Endothelial cell of umbilical vein (primary cell): ENCODE measurements around the gene HOXD10. TPM values are rescaled to one million over a fixed set of nuclear protein-coding genes. Genes with fewer than 3 reads are reported as not detected.

Source experiments
- BruUV-seq: library from RNA; stranded (reverse); fragments of 400-500 nt; replicated peaks from 2 replicates; lab custom pipeline; 2021; lab: Mats Ljungman, UMichigan
- CTCF ChIA-PET: fragments of 300-600, 350-600 bp; sonication (Branson Sonifier 250); formaldehyde crosslinking; loops from one replicate; lab custom pipeline; 2021; ENCODE audit warnings: antibody characterized with exemption, inconsistent platforms; lab: Charles Lee
- POLR2A ChIA-PET: fragments of 300-600, 350-600 bp; sonication (Branson Sonifier 250); formaldehyde crosslinking; loops from one replicate; lab custom pipeline; 2021; ENCODE audit warnings: antibody characterized with exemption, inconsistent platforms; lab: Charles Lee
- DNase-seq: peaks from one replicate; pipeline ENCODE4 v3.0.0-alpha.2; 2011; ENCODE audit warnings: low read depth, low spot score
- FAIRE-seq: peaks from 2 replicates; lab custom pipeline; 2011; peaks lifted over from hg19 to GRCh38; lab: Jason Lieb, UNC
- H2AFZ ChIP-seq: 2 replicates; pipeline ENCODE4 v1.6.0; 2012; ENCODE audit warnings: low read depth, low read length, control low read depth, inconsistent platforms
- H3K27ac ChIP-seq: 2 replicates; pipeline ENCODE4 v1.5.1; 2011; ENCODE audit warnings: low read depth, mild to moderate bottlenecking, control low read depth, low read length, moderate library complexity; ENCODE audit not compliant: insufficient read depth
- H3K27me3 ChIP-seq, 2 experiments: 2 replicates each; pipeline versions ENCODE4 v1.6.0 to v1.6.1; 2011; ENCODE audit warnings: low read length in 2 of 2, mixed read lengths in 1 of 2; ENCODE audit not compliant: control insufficient read depth in 2 of 2, insufficient read depth in 2 of 2
- H3K36me3 ChIP-seq, 2 experiments: 2 replicates in 1 of 2; 3 replicates in 1 of 2; pipeline ENCODE4 v1.5.1; 2011; ENCODE audit warnings: low read length in 2 of 2, mild to moderate bottlenecking in 1 of 2, moderate library complexity in 1 of 2; ENCODE audit not compliant: control insufficient read depth in 2 of 2, insufficient read depth in 2 of 2; ENCODE audit errors: extremely low read depth in 1 of 2
- H3K4me1 ChIP-seq: 3 replicates; pipeline ENCODE4 v1.5.1; 2011; ENCODE audit warnings: mild to moderate bottlenecking, low read length; ENCODE audit not compliant: control insufficient read depth, insufficient read depth; ENCODE audit errors: extremely low read depth
- H3K4me2 ChIP-seq: 2 replicates; pipeline ENCODE4 v1.6.1; 2011; ENCODE audit warnings: low read length, control low read depth, mixed read lengths; ENCODE audit not compliant: insufficient read depth
- H3K4me3 ChIP-seq, 3 experiments: fragments of 200-600 bp in 1 of 3; sonication (generic), shearing (Covaris generic) in 1 of 3; replicated peaks in 1 of 3; 2 replicates each; pipeline ENCODE4 v1.5.1; 2011 to 2016; ENCODE audit warnings: control low read depth in 3 of 3, low read length in 3 of 3, mild to moderate bottlenecking in 2 of 3, inconsistent platforms in 1 of 3, low read depth in 1 of 3, moderate library complexity in 1 of 3; ENCODE audit not compliant: insufficient read depth in 1 of 3
- H3K79me2 ChIP-seq: 2 replicates; pipeline ENCODE4 v1.6.0; 2012; ENCODE audit warnings: low read length, inconsistent platforms; ENCODE audit not compliant: control insufficient read depth, insufficient read depth
- H3K9ac ChIP-seq: replicated peaks from 2 replicates; pipeline ENCODE3; 2011; ENCODE audit warnings: low read length, control low read depth; ENCODE audit not compliant: insufficient read depth; ENCODE audit errors: extremely low read depth
- H3K9me1 ChIP-seq: replicated peaks from 3 replicates; pipeline ENCODE4 v1.6.0; 2011; ENCODE audit warnings: mild to moderate bottlenecking, low read length; ENCODE audit not compliant: control insufficient read depth, insufficient read depth; ENCODE audit errors: extremely low read depth
- H3K9me3 ChIP-seq: replicated peaks from 2 replicates; pipeline ENCODE4 v1.5.1; 2012; ENCODE audit warnings: low read length, inconsistent platforms; ENCODE audit not compliant: control insufficient read depth, insufficient read depth
- H4K20me1 ChIP-seq: replicated peaks from 2 replicates; pipeline ENCODE3; 2011; ENCODE audit warnings: mild to moderate bottlenecking, low read length; ENCODE audit not compliant: control insufficient read depth, insufficient read depth; ENCODE audit errors: extremely low read depth
- EZH2 ChIP-seq: IDR thresholded peaks from 2 replicates; pipeline ENCODE4 v1.6.1; 2012; ENCODE audit warnings: borderline replicate concordance, low read depth, mild to moderate bottlenecking, moderate library complexity, low read length, inconsistent platforms; ENCODE audit not compliant: severe bottlenecking
- FOS ChIP-seq: IDR thresholded peaks from 2 replicates; pipeline ENCODE4 v1.6.1; 2011; ENCODE audit warnings: mild to moderate bottlenecking, low read length, moderate library complexity, borderline replicate concordance; ENCODE audit not compliant: insufficient read depth
- GATA2 ChIP-seq: IDR thresholded peaks from 2 replicates; pipeline ENCODE4 v1.7.0; 2011; ENCODE audit warnings: low read depth, mild to moderate bottlenecking, moderate library complexity, mixed read lengths, low read length; ENCODE audit not compliant: insufficient read length, insufficient read depth
- JUN ChIP-seq: IDR thresholded peaks from 2 replicates; pipeline ENCODE4 v1.6.1; 2011; ENCODE audit warnings: borderline replicate concordance, low read depth; ENCODE audit not compliant: insufficient read length, insufficient read depth
- MAX ChIP-seq: IDR thresholded peaks from 2 replicates; pipeline ENCODE4 v1.6.1; 2011; ENCODE audit not compliant: insufficient read depth, insufficient read length
- MYC ChIP-seq: IDR thresholded peaks from one replicate; pipeline ENCODE4 v1.6.1; 2011; ENCODE audit warnings: mild to moderate bottlenecking, low read depth, low read length
- POLR2A ChIP-seq: IDR thresholded peaks from 2 replicates; pipeline ENCODE4 v1.6.1; 2012; ENCODE audit warnings: low read depth, mild to moderate bottlenecking, control low read depth, low read length
- POLR2AphosphoS5 ChIP-seq: IDR thresholded peaks from 2 replicates; pipeline ENCODE4 v1.6.1; 2012; ENCODE audit warnings: low read depth, mild to moderate bottlenecking, control low read depth, low read length, moderate library complexity; ENCODE audit not compliant: insufficient read depth
- dilution Hi-C: fragments of 300-500 bp; cut with MboI; formaldehyde crosslinking; loops from one replicate; pipeline ENCODE4 v1.15.0; 2019; ENCODE audit warnings: low sequenced_read_pairs; ENCODE audit not compliant: extremely low pct_ligation_motif_present
- intact Hi-C: fragments of 100-400 bp; cut with micrococcal nuclease; formaldehyde crosslinking; loops from one replicate; pipeline ENCODE4 v1.10.0; 2022
- polyA plus RNA-seq, 4 experiments: library from polyadenylated mRNA; depleted of rRNA in 3 of 4; stranded (reverse) in 3 of 4; unstranded in 1 of 4; fragments of >200 nt; gene quantifications; 2 replicates each; pipeline versions ENCODE4 v1.2.1 to v1.2.3, GENCODE V29; 2011 to 2012; ENCODE audit warnings: missing spikeins in 1 of 4
- total RNA-seq: library from RNA; stranded (reverse); gene quantifications from 2 replicates; pipeline ENCODE4 v1.2.3, GENCODE V29; 2021
- TF ChIP-seq, protein P1 (sequence below), 2 donors: IDR thresholded peaks; 1 replicate in 1 of 2; 2 replicates in 1 of 2; pipeline ENCODE4 v1.5.1; 2011; ENCODE audit warnings: low read length in 2 of 2, mild to moderate bottlenecking in 2 of 2, moderate library complexity in 2 of 2, control low read depth in 1 of 2, inconsistent platforms in 1 of 2, low read depth in 1 of 2; ENCODE audit not compliant: insufficient read depth in 1 of 2; ENCODE audit errors: extremely low read depth in 1 of 2

HOXD10 gene
- total and polyA plus RNA-seq, 2 donors (not counting 3 experiments of a cell fraction or from before 2014, with no cell fraction given), result not detected

DNA sequence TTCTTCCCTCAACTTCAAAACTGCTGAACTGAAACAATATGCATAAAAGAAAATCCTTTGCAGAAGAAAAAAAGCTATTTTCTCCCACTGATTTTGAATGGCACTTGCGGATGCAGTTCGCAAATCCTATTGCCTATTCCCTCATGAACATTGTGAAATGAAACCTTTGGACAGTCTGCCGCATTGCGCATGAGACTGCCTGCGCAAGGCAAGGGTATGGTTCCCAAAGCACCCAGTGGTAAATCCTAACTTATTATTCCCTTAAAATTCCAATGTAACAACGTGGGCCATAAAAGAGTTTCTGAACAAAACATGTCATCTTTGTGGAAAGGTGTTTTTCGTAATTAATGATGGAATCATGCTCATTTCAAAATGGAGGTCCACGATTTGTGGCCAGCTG lies 21.3 kb downstream of the HOXD10 start:
- Histone ChIP-seq H3K4me3 (peak overlapping the region; percentile 73 to 91 (median 86)), H4K20me1 (no peaks in the 10 kb centered on the region), H3K9me3 (no peaks in the 10 kb centered on the region), H2AFZ (no peak overlapping the region), H3K27me3 (no peaks in the 10 kb centered on the region), H3K9ac (peak overlapping the region; percentile 66), H3K36me3 (no peaks in the 10 kb centered on the region), H3K4me2 (peak overlapping the region; percentile 99), H3K4me1 (peaks cover 52% of the 10 kb centered on the region), H3K27ac (peak overlapping the region; percentile 73), H3K9me1 (no peaks in the 10 kb centered on the region), H3K79me2 (peaks cover 61% of the 10 kb centered on the region)
- dilution Hi-C loops, result loop anchor here (25.0 kb wide), 1 partner anchor 499 kb away; no protein-coding TSS in a partner anchor
- TF ChIP-seq POLR2A, result no peak
- TF ChIP-seq MYC, result no peak
- TF ChIP-seq FOS, result no peak
- no peak for TF ChIP-seq GATA2
- no peak for TF ChIP-seq POLR2AphosphoS5
- TF ChIP-seq MAX, result no peak
- TF ChIP-seq EZH2, result no peak
- TF ChIP-seq, protein P1, sequence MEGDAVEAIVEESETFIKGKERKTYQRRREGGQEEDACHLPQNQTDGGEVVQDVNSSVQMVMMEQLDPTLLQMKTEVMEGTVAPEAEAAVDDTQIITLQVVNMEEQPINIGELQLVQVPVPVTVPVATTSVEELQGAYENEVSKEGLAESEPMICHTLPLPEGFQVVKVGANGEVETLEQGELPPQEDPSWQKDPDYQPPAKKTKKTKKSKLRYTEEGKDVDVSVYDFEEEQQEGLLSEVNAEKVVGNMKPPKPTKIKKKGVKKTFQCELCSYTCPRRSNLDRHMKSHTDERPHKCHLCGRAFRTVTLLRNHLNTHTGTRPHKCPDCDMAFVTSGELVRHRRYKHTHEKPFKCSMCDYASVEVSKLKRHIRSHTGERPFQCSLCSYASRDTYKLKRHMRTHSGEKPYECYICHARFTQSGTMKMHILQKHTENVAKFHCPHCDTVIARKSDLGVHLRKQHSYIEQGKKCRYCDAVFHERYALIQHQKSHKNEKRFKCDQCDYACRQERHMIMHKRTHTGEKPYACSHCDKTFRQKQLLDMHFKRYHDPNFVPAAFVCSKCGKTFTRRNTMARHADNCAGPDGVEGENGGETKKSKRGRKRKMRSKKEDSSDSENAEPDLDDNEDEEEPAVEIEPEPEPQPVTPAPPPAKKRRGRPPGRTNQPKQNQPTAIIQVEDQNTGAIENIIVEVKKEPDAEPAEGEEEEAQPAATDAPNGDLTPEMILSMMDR (IDR thresholded peaks at IDR 0.05; ENCODE audit: extremely low read depth in 1 of 2, insufficient read depth in 1 of 2, low read depth in 1 of 2, low read length in 2 of 2), result no peak
- no peak for TF ChIP-seq JUN
- POLR2A ChIA-PET, result interaction anchor here (1.2 kb wide), 1 partner anchor 416 kb away, joined by 3 read pairs; no protein-coding TSS in a partner anchor
- CTCF ChIA-PET, result interaction anchor here (3.1 to 9.3 kb wide), 6 partner anchors 9 to 516 kb away, joined by 8 to 338 read pairs (median 121); partner anchors contain the start of gene HOXD8
- BruUV-seq, result TSS peak; percentile 24
- intact Hi-C loops, result loop anchor here (1.0 kb wide), 2 partner anchors 9 to 281 kb away; partner anchors contain the start of gene HOXD8
- DNase-seq, result peak; percentile 64
- FAIRE-seq, result peak; percentile 43
